ENCODE data around the gene LGR6. TPM values are rescaled to one million over a fixed set of nuclear protein-coding genes. Genes with fewer than 3 reads are reported as not detected.

Gene LGR6
- total and polyA plus RNA-seq, 10 of the 15 experiments (the other 5 are each of a cell fraction or from before 2014, with no cell fraction given), result not detected

DNA sequence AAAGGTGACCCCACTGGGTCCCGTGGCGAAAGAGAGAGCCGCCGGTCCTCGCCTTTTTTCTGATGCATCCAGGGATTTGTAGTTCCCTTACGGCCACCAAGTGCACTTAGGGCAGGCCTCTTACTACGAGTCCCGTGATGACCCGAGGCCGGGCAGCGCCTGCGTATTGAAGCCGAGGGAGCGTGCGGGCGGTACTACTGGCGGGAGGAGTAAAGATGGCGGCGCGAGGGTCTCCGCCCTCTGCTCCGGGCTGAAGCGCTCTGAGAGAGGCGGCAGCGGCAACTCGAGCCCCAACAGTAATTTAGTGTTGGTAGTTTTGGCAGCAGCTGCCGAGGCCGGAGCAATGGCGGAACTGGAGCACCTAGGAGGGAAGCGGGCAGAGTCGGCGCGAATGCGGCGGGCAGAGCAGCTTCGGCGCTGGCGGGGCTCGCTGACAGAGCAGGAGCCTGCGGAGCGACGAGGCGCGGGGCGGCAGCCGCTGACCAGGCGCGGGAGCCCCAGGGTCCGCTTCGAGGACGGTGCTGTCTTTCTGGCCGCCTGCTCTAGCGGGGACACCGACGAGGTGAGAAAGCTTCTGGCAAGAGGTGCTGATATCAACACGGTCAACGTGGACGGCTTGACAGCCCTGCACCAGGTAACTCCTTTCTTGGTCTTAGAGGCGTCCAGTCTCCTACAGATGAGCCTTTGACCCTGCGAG, 155.1 kb downstream of the LGR6 start, which contains the start of gene PPP1R12B (continued):
- TF ChIP-seq, protein P1, sequence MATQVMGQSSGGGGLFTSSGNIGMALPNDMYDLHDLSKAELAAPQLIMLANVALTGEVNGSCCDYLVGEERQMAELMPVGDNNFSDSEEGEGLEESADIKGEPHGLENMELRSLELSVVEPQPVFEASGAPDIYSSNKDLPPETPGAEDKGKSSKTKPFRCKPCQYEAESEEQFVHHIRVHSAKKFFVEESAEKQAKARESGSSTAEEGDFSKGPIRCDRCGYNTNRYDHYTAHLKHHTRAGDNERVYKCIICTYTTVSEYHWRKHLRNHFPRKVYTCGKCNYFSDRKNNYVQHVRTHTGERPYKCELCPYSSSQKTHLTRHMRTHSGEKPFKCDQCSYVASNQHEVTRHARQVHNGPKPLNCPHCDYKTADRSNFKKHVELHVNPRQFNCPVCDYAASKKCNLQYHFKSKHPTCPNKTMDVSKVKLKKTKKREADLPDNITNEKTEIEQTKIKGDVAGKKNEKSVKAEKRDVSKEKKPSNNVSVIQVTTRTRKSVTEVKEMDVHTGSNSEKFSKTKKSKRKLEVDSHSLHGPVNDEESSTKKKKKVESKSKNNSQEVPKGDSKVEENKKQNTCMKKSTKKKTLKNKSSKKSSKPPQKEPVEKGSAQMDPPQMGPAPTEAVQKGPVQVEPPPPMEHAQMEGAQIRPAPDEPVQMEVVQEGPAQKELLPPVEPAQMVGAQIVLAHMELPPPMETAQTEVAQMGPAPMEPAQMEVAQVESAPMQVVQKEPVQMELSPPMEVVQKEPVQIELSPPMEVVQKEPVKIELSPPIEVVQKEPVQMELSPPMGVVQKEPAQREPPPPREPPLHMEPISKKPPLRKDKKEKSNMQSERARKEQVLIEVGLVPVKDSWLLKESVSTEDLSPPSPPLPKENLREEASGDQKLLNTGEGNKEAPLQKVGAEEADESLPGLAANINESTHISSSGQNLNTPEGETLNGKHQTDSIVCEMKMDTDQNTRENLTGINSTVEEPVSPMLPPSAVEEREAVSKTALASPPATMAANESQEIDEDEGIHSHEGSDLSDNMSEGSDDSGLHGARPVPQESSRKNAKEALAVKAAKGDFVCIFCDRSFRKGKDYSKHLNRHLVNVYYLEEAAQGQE (IDR thresholded peaks at IDR 0.05; ENCODE audit: low read depth, low read length), result no peak
- TF ChIP-seq ZZZ3 (IDR thresholded peaks at IDR 0.05; ENCODE audit: control insufficient read depth, insufficient read length, low read depth), result no peak
- no peak for TF ChIP-seq EP300 (IDR thresholded peaks at IDR 0.05; ENCODE audit: borderline replicate concordance in 1 of 2, control insufficient read depth in 1 of 2, low read depth in 2 of 2, low read length in 2 of 2)

DNA sequence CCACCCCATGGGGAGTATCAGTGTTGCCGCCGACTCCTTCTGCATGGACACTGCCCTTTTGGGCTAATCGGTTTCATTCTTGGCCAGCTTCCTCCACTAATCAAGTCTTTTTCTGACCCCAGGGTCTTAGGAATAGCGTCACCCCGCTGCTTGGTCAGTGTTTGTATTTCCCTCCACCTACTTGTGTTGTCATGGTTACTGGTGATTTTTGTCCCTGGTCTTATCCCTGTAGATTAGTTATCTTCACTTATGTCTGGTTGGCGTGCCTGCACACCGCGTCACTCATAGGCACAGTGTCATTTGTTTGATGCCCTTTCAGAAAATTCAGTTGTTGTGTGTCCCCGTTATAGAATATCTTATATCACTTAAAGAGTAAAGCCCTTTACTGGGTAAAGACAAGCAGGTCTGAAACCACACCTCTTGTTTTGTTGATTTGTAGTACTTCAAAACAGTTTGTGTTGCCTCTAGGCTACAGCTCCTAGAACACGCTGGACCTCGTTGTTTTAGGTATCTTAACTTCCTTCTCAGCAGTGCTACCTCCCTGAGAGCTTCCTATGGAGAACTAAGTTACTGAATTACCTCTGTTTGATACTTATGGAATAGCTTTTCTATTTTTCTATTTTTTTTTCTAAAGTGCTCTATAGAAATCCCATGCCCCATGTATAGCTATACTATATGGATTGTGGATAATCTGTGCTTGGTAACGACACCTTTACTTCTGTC, 155.8 kb downstream of the LGR6 start:
- no TSS peak for BruUV-seq (replicated peaks)

More for the DNA sequence above, 155.8 kb downstream of the LGR6 start:
- SMC1A ChIA-PET (ENCODE audit: uncharacterized antibody, unreplicated experiment), result interaction anchor here (0.6 to 2.6 kb wide), 3 partner anchors 11 to 91 kb away, joined by 3 to 9 read pairs (median 3); no protein-coding TSS in a partner anchor
- RAD21 ChIA-PET (ENCODE audit: unreplicated experiment), result interaction anchor here (1.0 to 1.6 kb wide), 4 partner anchors 18 to 1277 kb away, joined by 3 to 4 read pairs (median 3); partner anchors contain the start of gene ATP2B4
- DNase-seq (ENCODE audit: low read depth, low spot score) (no peak), FAIRE-seq (peak; percentile 52), ATAC-seq (peak; percentile 11)
- Histone ChIP-seq H3K4me3 (peak overlapping the region; percentile 88), H3K27me3 (replicated peaks in 1 of 2; ENCODE audit: control insufficient read depth in 2 of 2, insufficient read depth in 2 of 2, low read length in 1 of 2) (no peaks in the 10 kb centered on the region), H4K20me1 (ENCODE audit: control insufficient read depth, insufficient read depth) (no peaks in the 10 kb centered on the region), H3K4me2 (ENCODE audit: control insufficient read depth, insufficient read depth) (peak overlapping the region; percentile 60), H3K79me2 (ENCODE audit: control insufficient read depth, insufficient read depth, low read length) (peaks cover 3% of the 10 kb centered on the region; the same call in 1 of the 2 replicates), H2AFZ (ENCODE audit: control insufficient read depth, low read depth, low read length) (peak overlapping the region; percentile 92), H3K9me3 (replicated peaks; ENCODE audit: control insufficient read depth, insufficient read depth, low read length) (no peaks in the 10 kb centered on the region), H3K27ac (ENCODE audit: control insufficient read depth, insufficient read depth) (peak overlapping the region; percentile 40; the same call in 1 of the 2 replicates), H3K9ac (ENCODE audit: control insufficient read depth, insufficient read depth, low read length) (peak overlapping the region; percentile 58), H3K4me1 (ENCODE audit: control insufficient read depth, insufficient read depth, low read length) (no peaks in the 10 kb centered on the region; the same call in 1 of the 2 replicates), H3K36me3 (ENCODE audit: control insufficient read depth in 2 of 2, insufficient read depth in 2 of 2, low read length in 1 of 2) (no peaks in the 10 kb centered on the region)
- CTCF ChIA-PET, result interaction anchor here (0.9 to 3.0 kb wide), 10 partner anchors 11 to 251 kb away, joined by 3 to 8 read pairs (median 4); no protein-coding TSS in a partner anchor
- TF ChIP-seq CREM (IDR thresholded peaks at IDR 0.05; ENCODE audit: low read depth), result 0 out of 2 replicates have a peak, but pooled peaks have one; percentile 5
- TF ChIP-seq BMI1 (IDR thresholded peaks at IDR 0.05; ENCODE audit: borderline replicate concordance), result peak; percentile 93
- TF ChIP-seq, protein P2, sequence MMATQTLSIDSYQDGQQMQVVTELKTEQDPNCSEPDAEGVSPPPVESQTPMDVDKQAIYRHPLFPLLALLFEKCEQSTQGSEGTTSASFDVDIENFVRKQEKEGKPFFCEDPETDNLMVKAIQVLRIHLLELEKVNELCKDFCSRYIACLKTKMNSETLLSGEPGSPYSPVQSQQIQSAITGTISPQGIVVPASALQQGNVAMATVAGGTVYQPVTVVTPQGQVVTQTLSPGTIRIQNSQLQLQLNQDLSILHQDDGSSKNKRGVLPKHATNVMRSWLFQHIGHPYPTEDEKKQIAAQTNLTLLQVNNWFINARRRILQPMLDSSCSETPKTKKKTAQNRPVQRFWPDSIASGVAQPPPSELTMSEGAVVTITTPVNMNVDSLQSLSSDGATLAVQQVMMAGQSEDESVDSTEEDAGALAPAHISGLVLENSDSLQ (IDR thresholded peaks at IDR 0.05), result peak; percentile 53; the same call in 1 of the 2 replicates
- TF ChIP-seq, protein P3, sequence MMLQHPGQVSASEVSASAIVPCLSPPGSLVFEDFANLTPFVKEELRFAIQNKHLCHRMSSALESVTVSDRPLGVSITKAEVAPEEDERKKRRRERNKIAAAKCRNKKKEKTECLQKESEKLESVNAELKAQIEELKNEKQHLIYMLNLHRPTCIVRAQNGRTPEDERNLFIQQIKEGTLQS (IDR thresholded peaks at IDR 0.05; ENCODE audit: borderline replicate concordance, extremely low read depth, low read depth, low read length), result no peak
- POLR2A ChIA-PET, result interaction anchor here (0.9 to 1.9 kb wide), 2 partner anchors 7 to 163 kb away, joined by 3 to 5 read pairs; partner anchors contain the start of gene UBE2T
- 9% methylated on average over 12 of the region's 12 CpGs for WGBS (ENCODE audit: insufficient coverage, insufficient replicate concordance, low lambda C conversion rate, missing lambda C conversion rate)
- in situ Hi-C loops (cut with MboI) (no loop called here), intact Hi-C loops (cut with micrococcal nuclease; ENCODE audit: unreplicated experiment) (loop anchor here (5.0 to 10.0 kb wide), 2 partner anchors 95 to 268 kb away; no protein-coding TSS in a partner anchor)
